Measurements from ENCODE around the gene XPNPEP1.

XPNPEP1 gene

GRCh38 chr10:109875828-109876821, 47.2 kb downstream of the XPNPEP1 start:
- no peak for ATAC-seq
- Mint-ChIP-seq H3K4me1 (no peaks in the 10 kb centered on the region), H3K9me3 (no peaks in the 10 kb centered on the region), H3K4me3 (no peak overlapping the region), H3K27me3 (no peaks in the 10 kb centered on the region), H3K27ac (no peak overlapping the region)
- no peak for DNase-seq

- Mint-ChIP-seq H3K4me3 (no peak overlapping the region), H3K27ac (no peak overlapping the region), H3K27me3 (no peaks in the 10 kb centered on the region), H3K4me1 (no peaks in the 10 kb centered on the region), H3K9me3 (no peaks in the 10 kb centered on the region)
- DNase-seq: no peak
- no peak for ATAC-seq
Observed at GRCh38 chr10:109875151-109875568, 48.2 kb downstream of the XPNPEP1 start.

GRCh38 chr10:109871476-109871875, 51.8 kb downstream of the XPNPEP1 start:
- Mint-ChIP-seq H3K9me3 (no peaks in the 10 kb centered on the region), H3K4me1 (no peaks in the 10 kb centered on the region), H3K27me3 (no peaks in the 10 kb centered on the region), H3K4me3 (no peak overlapping the region), H3K27ac (peak overlapping the region; percentile 26 to 67)
- DNase-seq (no peak), ATAC-seq (no peak)

GRCh38 chr10:109866995-109867635, 56.2 kb downstream of the XPNPEP1 start:
- DNase-seq: no peak
- no peak for ATAC-seq

GRCh38 chr10:109866168-109866994, 56.9 kb downstream of the XPNPEP1 start:
- no peak overlapping the region for H3K27ac Mint-ChIP-seq
- H3K4me1 Mint-ChIP-seq: no peaks in the 10 kb centered on the region
- no peaks in the 10 kb centered on the region for H3K27me3 Mint-ChIP-seq
- ATAC-seq (no peak), DNase-seq (no peak)
- H3K4me3 Mint-ChIP-seq: no peak overlapping the region
- H3K9me3 Mint-ChIP-seq: peaks cover 16% of the 10 kb centered on the region in 2 donors

More at GRCh38 chr10:109866995-109867635, 56.2 kb downstream of the XPNPEP1 start:
- Mint-ChIP-seq H3K27me3 (no peaks in the 10 kb centered on the region), H3K9me3 (peaks cover 16% of the 10 kb centered on the region in 2 donors), H3K4me1 (no peaks in the 10 kb centered on the region), H3K4me3 (no peak overlapping the region), H3K27ac (no peak overlapping the region)

- Mint-ChIP-seq H3K4me3 (no peak overlapping the region), H3K27me3 (no peaks in the 10 kb centered on the region)
- ATAC-seq: no peak
Observed at GRCh38 chr10:109863775-109864174, 59.5 kb downstream of the XPNPEP1 start.

GRCh38 chr10:109862738-109863137, 60.6 kb downstream of the XPNPEP1 start:
- no peak for DNase-seq
- Mint-ChIP-seq H3K4me3 (no peak overlapping the region), H3K27me3 (no peaks in the 10 kb centered on the region), H3K9me3 (peaks cover 16% of the 10 kb centered on the region in 2 donors), H3K4me1 (no peaks in the 10 kb centered on the region), H3K27ac (no peak overlapping the region)
- no peak for ATAC-seq

More at GRCh38 chr10:109863775-109864174, 59.5 kb downstream of the XPNPEP1 start:
- H3K9me3 Mint-ChIP-seq: peaks cover 16% of the 10 kb centered on the region in 2 donors
- H3K27ac Mint-ChIP-seq: no peak overlapping the region
- DNase-seq: no peak
- no peaks in the 10 kb centered on the region for H3K4me1 Mint-ChIP-seq

GRCh38 chr10:109862041-109862440, 61.3 kb downstream of the XPNPEP1 start:
- peaks cover 16% of the 10 kb centered on the region in 2 donors for H3K9me3 Mint-ChIP-seq
- no peak for DNase-seq
- ATAC-seq: no peak

GRCh38 chr10:109861081-109861480, 62.2 kb downstream of the XPNPEP1 start:
- Mint-ChIP-seq H3K27ac (no peak overlapping the region), H3K9me3 (peaks cover 16% of the 10 kb centered on the region in 2 donors), H3K4me3 (no peak overlapping the region), H3K27me3 (no peaks in the 10 kb centered on the region), H3K4me1 (no peaks in the 10 kb centered on the region)
- no peak for DNase-seq
- no peak for ATAC-seq

More at GRCh38 chr10:109862041-109862440, 61.3 kb downstream of the XPNPEP1 start:
- no peaks in the 10 kb centered on the region for H3K4me1 Mint-ChIP-seq
- no peak overlapping the region for H3K27ac Mint-ChIP-seq
- H3K4me3 Mint-ChIP-seq: no peak overlapping the region
- H3K27me3 Mint-ChIP-seq: no peaks in the 10 kb centered on the region

- Mint-ChIP-seq H3K4me3 (no peak overlapping the region), H3K4me1 (no peaks in the 10 kb centered on the region), H3K9me3 (peaks cover 8 to 14% of the 10 kb centered on the region in 2 donors), H3K27me3 (no peaks in the 10 kb centered on the region), H3K27ac (no peak overlapping the region)
- ATAC-seq (no peak), DNase-seq (no peak)
Observed at GRCh38 chr10:109859221-109859620, 64.1 kb downstream of the XPNPEP1 start.

GRCh38 chr10:109855746-109856145, 67.6 kb downstream of the XPNPEP1 start:
- DNase-seq: no peak
- Mint-ChIP-seq H3K27ac (no peak overlapping the region), H3K9me3 (no peaks in the 10 kb centered on the region), H3K4me3 (no peak overlapping the region), H3K4me1 (peaks cover 16% of the 10 kb centered on the region), H3K27me3 (peaks cover 10% of the 10 kb centered on the region)
- no peak for ATAC-seq

- H3K9me3 Mint-ChIP-seq: no peaks in the 10 kb centered on the region
- H3K4me3 Mint-ChIP-seq: no peak overlapping the region
- ATAC-seq (no peak), DNase-seq (no peak)
- no peak overlapping the region for H3K27ac Mint-ChIP-seq
- peaks cover 10% of the 10 kb centered on the region for H3K27me3 Mint-ChIP-seq
- H3K4me1 Mint-ChIP-seq: peaks cover 16% of the 10 kb centered on the region
Observed at GRCh38 chr10:109853921-109854320, 69.4 kb downstream of the XPNPEP1 start.

- ATAC-seq: peak; percentile 85
- H3K4me1 Mint-ChIP-seq: peaks cover 16% of the 10 kb centered on the region
- H3K4me3 Mint-ChIP-seq: peak overlapping the region in 1 of 2 donors; percentile 14
- H3K9me3 Mint-ChIP-seq: no peaks in the 10 kb centered on the region
- DNase-seq: peak; percentile 60 to 68
- H3K27me3 Mint-ChIP-seq: peaks cover 10% of the 10 kb centered on the region
- no peak overlapping the region for H3K27ac Mint-ChIP-seq
Observed at GRCh38 chr10:109852475-109853037, 70.8 kb downstream of the XPNPEP1 start.

- peak overlapping the region in 1 of 2 donors; percentile 14 for H3K4me3 Mint-ChIP-seq
- ATAC-seq (peak; percentile 27), DNase-seq (no peak)
- peaks cover 16% of the 10 kb centered on the region for H3K4me1 Mint-ChIP-seq
- no peaks in the 10 kb centered on the region for H3K9me3 Mint-ChIP-seq
- H3K27ac Mint-ChIP-seq: no peak overlapping the region
- peaks cover 10% of the 10 kb centered on the region for H3K27me3 Mint-ChIP-seq
Observed at GRCh38 chr10:109851616-109852474, 71.5 kb downstream of the XPNPEP1 start.
